Jurkat, Clone E6-1 (cell line): ENCODE measurements around the gene FAHD2A.
"Not testable (repeated sequence)": the region's sequence is repeated elsewhere in the genome, so short reads cannot be mapped to it uniquely, and the experiment has no call there.

Experiments used
- DNase-seq: peaks from one replicate; pipeline ENCODE4 v3.0.0-alpha.2; 2011; ENCODE audit warnings: low read depth, low spot score
- H3K4me3 ChIP-seq: 2 replicates; pipeline ENCODE4 v1.5.1; 2011; ENCODE audit warnings: mild to moderate bottlenecking, low read length, control low read depth, moderate library complexity

Gene FAHD2A

GRCh38 chr2:95374921-95375471 is 27.5 kb upstream of the FAHD2A start:
- peak; percentile 61 for DNase-seq
- no peak overlapping the region for H3K4me3 ChIP-seq

- no peak overlapping the region for H3K4me3 ChIP-seq
- no peak for DNase-seq
These were observed 26.9 kb upstream of the FAHD2A start for GRCh38 chr2:95375532-95376150.

GRCh38 chr2:95376311-95377215 is 25.9 kb upstream of the FAHD2A start:
- no peak for DNase-seq
- H3K4me3 ChIP-seq = no peak overlapping the region

GRCh38 chr2:95377216-95378123 is 25.0 kb upstream of the FAHD2A start:
- H3K4me3 ChIP-seq = no peak overlapping the region
- no peak for DNase-seq

GRCh38 chr2:95378281-95378680 is 24.2 kb upstream of the FAHD2A start:
- DNase-seq, H3K4me3 ChIP-seq: not testable (repeated sequence)

- no peak overlapping the region for H3K4me3 ChIP-seq
- no peak for DNase-seq
These were observed 23.1 kb upstream of the FAHD2A start for GRCh38 chr2:95379371-95379831.

- no peak for DNase-seq
- no peak overlapping the region for H3K4me3 ChIP-seq
These were observed 22.2 kb upstream of the FAHD2A start for GRCh38 chr2:95380280-95380679.

- no peak for DNase-seq
- H3K4me3 ChIP-seq = no peak overlapping the region
These were observed 21.8 kb upstream of the FAHD2A start for GRCh38 chr2:95380731-95381130.

GRCh38 chr2:95381212-95382191 is 21.0 kb upstream of the FAHD2A start:
- DNase-seq = no peak
- H3K4me3 ChIP-seq = no peak overlapping the region

- DNase-seq = no peak
- no peak overlapping the region for H3K4me3 ChIP-seq
These were observed 20.3 kb upstream of the FAHD2A start for GRCh38 chr2:95382192-95382591.

- H3K4me3 ChIP-seq = no peak overlapping the region
- DNase-seq = no peak
These were observed 19.5 kb upstream of the FAHD2A start for GRCh38 chr2:95382686-95383634.

- no peak for DNase-seq
- no peak overlapping the region for H3K4me3 ChIP-seq
These were observed 18.9 kb upstream of the FAHD2A start for GRCh38 chr2:95383635-95384027.

GRCh38 chr2:95384854-95385569 is 17.5 kb upstream of the FAHD2A start:
- H3K4me3 ChIP-seq = no peak overlapping the region
- DNase-seq = no peak

- DNase-seq = no peak
- H3K4me3 ChIP-seq = no peak overlapping the region
These were observed 16.9 kb upstream of the FAHD2A start for GRCh38 chr2:95385570-95385984.

GRCh38 chr2:95386031-95386430 is 16.5 kb upstream of the FAHD2A start:
- DNase-seq = no peak
- H3K4me3 ChIP-seq = no peak overlapping the region

- H3K4me3 ChIP-seq = no peak overlapping the region
- DNase-seq = no peak
These were observed 15.2 kb upstream of the FAHD2A start for GRCh38 chr2:95387358-95387757.
